HCT116 (cell line): ENCODE data around the gene LHFPL6. TPM values are rescaled to one million over a fixed set of nuclear protein-coding genes. Genes with fewer than 3 reads are reported as not detected.

Experiments used
- ATAC-seq: fragments of 200-7000 bp; cut with Tn5 transposase; 2 replicates; pipeline ENCODE4 v1.9.1; 2020; ENCODE audit warnings: mild to moderate bottlenecking, moderate library complexity
- BruUV-seq: library from RNA; stranded (reverse); fragments of 400-500 nt; replicated peaks from 2 replicates; lab custom pipeline; 2021; lab: Mats Ljungman, UMichigan
- CTCF ChIA-PET: fragments of 300-600 bp; sonication (Branson Sonifier 250); formaldehyde crosslinking; loops from one replicate; lab custom pipeline; 2021; ENCODE audit warnings: antibody characterized with exemption; lab: Charles Lee
- POLR2A ChIA-PET: fragments of 300-600, 350-600 bp; sonication (Branson Sonifier 250); formaldehyde crosslinking; loops from one replicate; lab custom pipeline; 2021; ENCODE audit warnings: antibody characterized with exemption; lab: Charles Lee
- RAD21 ChIA-PET, 2 experiments: fragments of 300-600 bp; sonication (Branson Sonifier 250); formaldehyde crosslinking; loops; one replicate each; lab custom pipeline; 2023; ENCODE audit warnings: low total read pairs in 2 of 2; ENCODE audit not compliant: uncharacterized antibody in 2 of 2, unreplicated experiment in 2 of 2, low non-redundant PET in 1 of 2; lab: Charles Lee
- DNase-seq: peaks from one replicate; pipeline ENCODE4 v3.0.0-alpha.2; 2010; ENCODE audit warnings: low read depth, low spot score
- H2AFZ ChIP-seq: fragments of 200-600 bp; shearing (Covaris generic), sonication (generic); 2 replicates; pipeline ENCODE4 v1.6.1; 2017; ENCODE audit warnings: low read depth, mixed run types, mixed read lengths, antibody characterized with exemption, low read length; ENCODE audit not compliant: poor library complexity, severe bottlenecking
- H3K27ac ChIP-seq: 2 replicates; pipeline ENCODE4 v1.5.1; 2012; ENCODE audit warnings: low read depth, low read length
- H3K27me3 ChIP-seq: fragments of 200-600 bp; sonication (generic); 2 replicates; pipeline ENCODE4 v1.6.1; 2016; ENCODE audit warnings: mixed run types, low read length, mixed read lengths; ENCODE audit not compliant: insufficient read depth
- H3K36me3 ChIP-seq, 2 experiments: fragments of 200-500 bp in 1 of 2; fragments of 200-600 bp in 1 of 2; sonication (Bioruptor generic) in 1 of 2; sonication (generic) in 1 of 2; 2 replicates each; pipeline versions ENCODE4 v1.5.1 to v1.6.1; 2014 to 2016; ENCODE audit warnings: low read length in 2 of 2, inconsistent platforms in 1 of 2, mixed read lengths in 1 of 2, mixed run types in 1 of 2; ENCODE audit not compliant: insufficient read depth in 2 of 2, control insufficient read depth in 1 of 2
- H3K4me1 ChIP-seq, 2 experiments: fragments of 200-600 bp in 1 of 2; sonication (generic) in 1 of 2; 2 replicates each; pipeline versions ENCODE4 v1.5.1 to v1.6.1; 2012 to 2017; ENCODE audit warnings: low read length in 2 of 2, inconsistent platforms in 1 of 2, mild to moderate bottlenecking in 1 of 2, mixed read lengths in 1 of 2, mixed run types in 1 of 2, moderate library complexity in 1 of 2; ENCODE audit not compliant: insufficient read depth in 2 of 2, control insufficient read depth in 1 of 2
- H3K4me2 ChIP-seq: fragments of 200-600 bp; sonication (generic); 2 replicates; pipeline ENCODE4 v1.6.1; 2017; ENCODE audit warnings: mixed run types, low read length, mixed read lengths
- H3K4me3 ChIP-seq, 2 experiments: fragments of 200-600 bp in 1 of 2; sonication (generic) in 1 of 2; replicated peaks in 1 of 2; 2 replicates each; pipeline ENCODE4 v1.5.1; 2011 to 2016; ENCODE audit warnings: low read length in 2 of 2, control low read depth in 1 of 2, low read depth in 1 of 2, mild to moderate bottlenecking in 1 of 2, mixed read lengths in 1 of 2, mixed run types in 1 of 2
- H3K79me2 ChIP-seq: fragments of 200-600 bp; sonication (generic); 2 replicates; pipeline ENCODE4 v1.6.1; 2017; ENCODE audit warnings: mild to moderate bottlenecking, mixed run types, low read length, moderate library complexity, mixed read lengths; ENCODE audit not compliant: insufficient read depth
- H3K9ac ChIP-seq: fragments of 200-600 bp; sonication (generic); 2 replicates; pipeline ENCODE4 v1.6.1; 2016; ENCODE audit warnings: low read length, mixed read lengths
- H3K9me2 ChIP-seq: fragments of 200-600 bp; sonication (generic), shearing (Covaris generic); 2 replicates; pipeline ENCODE4 v1.6.1; 2017; ENCODE audit warnings: mixed run types, mild to moderate bottlenecking, moderate library complexity; ENCODE audit not compliant: insufficient read depth
- H3K9me3 ChIP-seq, 2 experiments: fragments of 200-500 bp in 1 of 2; fragments of 200-600 bp in 1 of 2; sonication (Bioruptor generic) in 1 of 2; sonication (generic) in 1 of 2; 2 replicates each; pipeline ENCODE4 v1.6.1; 2014 to 2017; ENCODE audit warnings: low read length in 2 of 2, mixed read lengths in 2 of 2, inconsistent platforms in 1 of 2, low read depth in 1 of 2, mild to moderate bottlenecking in 1 of 2, mixed run types in 1 of 2, moderate library complexity in 1 of 2; ENCODE audit not compliant: control insufficient read depth in 1 of 2, insufficient read depth in 1 of 2
- H4K20me1 ChIP-seq: fragments of 200-600 bp; sonication (generic), shearing (Covaris generic); 2 replicates; pipeline ENCODE4 v1.6.1; 2017; ENCODE audit warnings: mixed run types, mild to moderate bottlenecking, moderate library complexity; ENCODE audit not compliant: insufficient read depth
- CEBPB ChIP-seq: IDR thresholded peaks from 2 replicates; pipeline ENCODE4 v1.6.1; 2012; ENCODE audit warnings: low read depth
- EGR1 ChIP-seq: IDR thresholded peaks from 2 replicates; pipeline ENCODE4 v1.6.1; 2012; ENCODE audit warnings: low read depth
- ELF1 ChIP-seq: IDR thresholded peaks from 2 replicates; pipeline ENCODE4 v1.6.1; 2012; ENCODE audit warnings: low read depth, borderline replicate concordance
- EZH2 ChIP-seq: fragments of 200-600 bp; sonication (generic); IDR thresholded peaks from 2 replicates; pipeline ENCODE4 v1.6.1; 2017; ENCODE audit warnings: antibody characterized with exemption, mixed run types
- EZH2phosphoT487 ChIP-seq: fragments of 200-600 bp; IDR thresholded peaks from 2 replicates; pipeline ENCODE4 v1.6.1; 2018; ENCODE audit warnings: antibody characterized with exemption, borderline replicate concordance
- FOSL1 ChIP-seq: IDR thresholded peaks from 2 replicates; pipeline ENCODE4 v1.6.1; 2012; ENCODE audit warnings: low read depth
- SIN3A ChIP-seq: IDR thresholded peaks from 2 replicates; pipeline ENCODE4 v1.6.1; 2012; ENCODE audit warnings: low read depth
- SP1 ChIP-seq: IDR thresholded peaks from 2 replicates; pipeline ENCODE4 v1.6.1; 2012; ENCODE audit warnings: low read depth
- SRF ChIP-seq: IDR thresholded peaks from 2 replicates; pipeline ENCODE4 v1.6.1; 2012; ENCODE audit warnings: low read depth
- TCF7L2 ChIP-seq: IDR thresholded peaks from 2 replicates; pipeline ENCODE4 v1.7.0; 2011; ENCODE audit warnings: borderline replicate concordance, inconsistent platforms; ENCODE audit not compliant: insufficient read depth, insufficient read length; ENCODE audit errors: extremely low read depth
- ZNF274 ChIP-seq: fragments of 200-500 bp; sonication (Bioruptor generic); IDR thresholded peaks from 2 replicates; pipeline ENCODE4 v1.6.1; 2014; ENCODE audit warnings: mild to moderate bottlenecking, low read depth, low read length, inconsistent platforms
- intact Hi-C: fragments of 100-400 bp; cut with micrococcal nuclease; formaldehyde crosslinking; loops from 2 replicates; pipeline ENCODE4 v1.10.0; 2022
- total RNA-seq: library from RNA; stranded (reverse); gene quantifications from one replicate; pipeline ENCODE4 v1.2.1, GENCODE V29; 2021; ENCODE audit not compliant: unreplicated experiment
- TF ChIP-seq, protein P1 (sequence below): IDR thresholded peaks from 2 replicates; pipeline ENCODE4 v1.6.1; 2012
- TF ChIP-seq, protein P2 (sequence below): IDR thresholded peaks from 2 replicates; pipeline ENCODE4 v1.6.1; 2011; ENCODE audit warnings: mild to moderate bottlenecking, low read length, moderate library complexity; ENCODE audit not compliant: insufficient replicate concordance; ENCODE audit errors: extremely low read depth
- TF ChIP-seq, protein P3 (sequence below), 3 experiments: fragments of 200-600 bp in 1 of 3; sonication (generic) in 1 of 3; IDR thresholded peaks in 2 of 3; conservative IDR thresholded peaks in 1 of 3; 2 replicates each; pipeline ENCODE4 v1.5.1; 2012 to 2017; ENCODE audit warnings: low read depth in 2 of 3, low read length in 2 of 3, antibody characterized with exemption in 1 of 3, borderline replicate concordance in 1 of 3, control low read depth in 1 of 3, mild to moderate bottlenecking in 1 of 3, mixed read lengths in 1 of 3, mixed run types in 1 of 3, moderate library complexity in 1 of 3; ENCODE audit not compliant: insufficient read depth in 1 of 3

The LHFPL6 gene
- total RNA-seq, 1 experiment from 2014 or later: 0.22 TPM

- CTCF ChIA-PET: no interaction called here
- intact Hi-C loops: loop anchor here (5.0 kb wide), 1 partner anchor 212 kb away; no protein-coding TSS in a partner anchor
- H3K27me3 ChIP-seq: peaks cover 25% of the 10 kb centered on the region
- H2AFZ ChIP-seq: no peak overlapping the region
- no peak overlapping the region for H3K9ac ChIP-seq
- no peaks in the 10 kb centered on the region for H3K9me3 ChIP-seq
- H3K27ac ChIP-seq: no peak overlapping the region
- H3K9me2 ChIP-seq: no peaks in the 10 kb centered on the region
- POLR2A ChIA-PET: no interaction called here
- no peaks in the 10 kb centered on the region for H3K36me3 ChIP-seq
- RAD21 ChIA-PET: no interaction called here
- H3K4me3 ChIP-seq: no peak overlapping the region
- no peaks in the 10 kb centered on the region for H3K4me1 ChIP-seq
- no TSS peak for BruUV-seq
- H3K4me2 ChIP-seq: no peak overlapping the region
- no peak for DNase-seq
- no peak for TF ChIP-seq SIN3A
- no peak for TF ChIP-seq SRF
- no peak for ATAC-seq
- H4K20me1 ChIP-seq: no peaks in the 10 kb centered on the region
- H3K79me2 ChIP-seq: no peaks in the 10 kb centered on the region
Measured at GRCh38 chr13:39405596-39406205, 197.3 kb downstream of the LHFPL6 start.

DNA sequence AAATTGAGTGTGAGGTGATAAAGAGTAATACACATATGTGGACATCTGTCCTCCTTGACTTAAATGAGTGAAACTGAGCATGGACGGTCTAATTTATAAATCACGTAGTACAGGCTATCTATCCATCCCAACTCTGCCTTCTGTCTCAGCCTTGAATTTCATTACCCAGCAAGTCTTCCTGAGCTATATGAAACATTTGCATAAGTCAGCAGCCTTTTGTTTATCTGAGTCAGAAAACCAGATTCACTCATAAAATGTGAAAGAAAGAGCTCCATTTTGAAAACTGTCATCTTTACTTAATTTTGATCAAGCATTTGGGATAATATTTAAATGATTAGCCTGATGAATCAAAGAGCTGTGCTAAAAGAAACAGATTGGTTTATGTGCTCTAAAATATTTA, 197.9 kb downstream of the LHFPL6 start:
- no peak for TF ChIP-seq EZH2
- no peak for TF ChIP-seq EZH2phosphoT487
- TF ChIP-seq CEBPB: no peak
- no peak for TF ChIP-seq TCF7L2
- TF ChIP-seq, protein P1, sequence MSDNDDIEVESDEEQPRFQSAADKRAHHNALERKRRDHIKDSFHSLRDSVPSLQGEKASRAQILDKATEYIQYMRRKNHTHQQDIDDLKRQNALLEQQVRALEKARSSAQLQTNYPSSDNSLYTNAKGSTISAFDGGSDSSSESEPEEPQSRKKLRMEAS: no peak
- TF ChIP-seq, protein P2, sequence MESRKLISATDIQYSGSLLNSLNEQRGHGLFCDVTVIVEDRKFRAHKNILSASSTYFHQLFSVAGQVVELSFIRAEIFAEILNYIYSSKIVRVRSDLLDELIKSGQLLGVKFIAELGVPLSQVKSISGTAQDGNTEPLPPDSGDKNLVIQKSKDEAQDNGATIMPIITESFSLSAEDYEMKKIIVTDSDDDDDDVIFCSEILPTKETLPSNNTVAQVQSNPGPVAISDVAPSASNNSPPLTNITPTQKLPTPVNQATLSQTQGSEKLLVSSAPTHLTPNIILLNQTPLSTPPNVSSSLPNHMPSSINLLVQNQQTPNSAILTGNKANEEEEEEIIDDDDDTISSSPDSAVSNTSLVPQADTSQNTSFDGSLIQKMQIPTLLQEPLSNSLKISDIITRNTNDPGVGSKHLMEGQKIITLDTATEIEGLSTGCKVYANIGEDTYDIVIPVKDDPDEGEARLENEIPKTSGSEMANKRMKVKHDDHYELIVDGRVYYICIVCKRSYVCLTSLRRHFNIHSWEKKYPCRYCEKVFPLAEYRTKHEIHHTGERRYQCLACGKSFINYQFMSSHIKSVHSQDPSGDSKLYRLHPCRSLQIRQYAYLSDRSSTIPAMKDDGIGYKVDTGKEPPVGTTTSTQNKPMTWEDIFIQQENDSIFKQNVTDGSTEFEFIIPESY: no peak
- TF ChIP-seq ZNF274: no peak
- no peak for TF ChIP-seq SP1
- TF ChIP-seq FOSL1: no peak
- no peak for TF ChIP-seq EGR1
- no peak for TF ChIP-seq SRF
- TF ChIP-seq, protein P3, sequence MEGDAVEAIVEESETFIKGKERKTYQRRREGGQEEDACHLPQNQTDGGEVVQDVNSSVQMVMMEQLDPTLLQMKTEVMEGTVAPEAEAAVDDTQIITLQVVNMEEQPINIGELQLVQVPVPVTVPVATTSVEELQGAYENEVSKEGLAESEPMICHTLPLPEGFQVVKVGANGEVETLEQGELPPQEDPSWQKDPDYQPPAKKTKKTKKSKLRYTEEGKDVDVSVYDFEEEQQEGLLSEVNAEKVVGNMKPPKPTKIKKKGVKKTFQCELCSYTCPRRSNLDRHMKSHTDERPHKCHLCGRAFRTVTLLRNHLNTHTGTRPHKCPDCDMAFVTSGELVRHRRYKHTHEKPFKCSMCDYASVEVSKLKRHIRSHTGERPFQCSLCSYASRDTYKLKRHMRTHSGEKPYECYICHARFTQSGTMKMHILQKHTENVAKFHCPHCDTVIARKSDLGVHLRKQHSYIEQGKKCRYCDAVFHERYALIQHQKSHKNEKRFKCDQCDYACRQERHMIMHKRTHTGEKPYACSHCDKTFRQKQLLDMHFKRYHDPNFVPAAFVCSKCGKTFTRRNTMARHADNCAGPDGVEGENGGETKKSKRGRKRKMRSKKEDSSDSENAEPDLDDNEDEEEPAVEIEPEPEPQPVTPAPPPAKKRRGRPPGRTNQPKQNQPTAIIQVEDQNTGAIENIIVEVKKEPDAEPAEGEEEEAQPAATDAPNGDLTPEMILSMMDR (IDR thresholded peaks at IDR 0.05 in 2 of 3, conservative IDR thresholded peaks at IDR 0.05 in 1 of 3; ENCODE audit: borderline replicate concordance in 1 of 3, insufficient read depth in 1 of 3, low read depth in 2 of 3, low read length in 2 of 3): no peak
- TF ChIP-seq ELF1: no peak
- ChIA-PET RAD21 (no interaction called here), CTCF (no interaction called here), POLR2A (no interaction called here)
- no peaks in the 10 kb centered on the region for H4K20me1 ChIP-seq
- H3K9me2 ChIP-seq: no peaks in the 10 kb centered on the region
- H3K4me2 ChIP-seq: no peak overlapping the region
- no peak overlapping the region for H2AFZ ChIP-seq
- H3K27ac ChIP-seq: no peak overlapping the region
- no peaks in the 10 kb centered on the region for H3K9me3 ChIP-seq
- H3K27me3 ChIP-seq: peaks cover 19% of the 10 kb centered on the region; the same call in 1 of the 2 replicates
- H3K4me3 ChIP-seq: no peak overlapping the region
- no peaks in the 10 kb centered on the region for H3K36me3 ChIP-seq
- BruUV-seq: no TSS peak
- H3K9ac ChIP-seq: no peak overlapping the region
- H3K4me1 ChIP-seq: no peaks in the 10 kb centered on the region
- DNase-seq (no peak), ATAC-seq (no peak)
- no peaks in the 10 kb centered on the region for H3K79me2 ChIP-seq
- intact Hi-C loops: loop anchor here (5.0 kb wide), 1 partner anchor 212 kb away; no protein-coding TSS in a partner anchor
